Gastroesophageal sphincter (tissue), 4 donors: Measurements from ENCODE around the gene KCNQ4. TPM values are rescaled to one million over a fixed set of nuclear protein-coding genes. Genes with fewer than 3 reads are reported as not detected.

ENCODE experiments used
- ATAC-seq: fragments of 150-250 bp; one replicate; pipeline ENCODE4 v1.9.1; 2016; ENCODE audit warnings: mild to moderate bottlenecking, moderate library complexity
- H3K27ac ChIP-seq, 4 donors: fragments of 200-600 bp; sonication (generic) in 3 of 4; 1 replicate in 3 of 4; 2 replicates in 1 of 4; pipeline ENCODE4 v1.5.1; 2016 to 2019
- H3K27me3 ChIP-seq: fragments of 200-600 bp; sonication (generic); one replicate; pipeline ENCODE4 v1.5.1; 2019
- H3K36me3 ChIP-seq, 2 donors: fragments of 200-600 bp; sonication (generic); one replicate each; pipeline ENCODE4 v1.5.1; 2019; ENCODE audit warnings: control low read depth in 1 of 2
- H3K4me1 ChIP-seq, 3 donors: fragments of 200-600 bp; sonication (generic); 1 replicate in 2 of 3; 2 replicates in 1 of 3; pipeline ENCODE4 v1.5.1; 2016 to 2019; ENCODE audit warnings: control low read depth in 2 of 3
- H3K4me3 ChIP-seq, 2 donors: fragments of 200-600 bp; sonication (generic); one replicate each; pipeline ENCODE4 v1.5.1; 2019; ENCODE audit warnings: mild to moderate bottlenecking in 1 of 2, moderate library complexity in 1 of 2
- H3K9me3 ChIP-seq, 3 donors: fragments of 200-600 bp; sonication (generic); one replicate each; pipeline ENCODE4 v1.5.1; 2017 to 2019; ENCODE audit warnings: control low read depth in 2 of 3
- CTCF ChIP-seq, 4 experiments: fragments of 200-600 bp in 2 of 4; fragments of 450-650 bp in 2 of 4; sonication (generic) in 1 of 4; IDR thresholded peaks; one replicate each; pipeline ENCODE4 v1.5.1; 2017 to 2019; ENCODE audit warnings: antibody characterized with exemption in 4 of 4, mild to moderate bottlenecking in 2 of 4, moderate library complexity in 2 of 4
- EP300 ChIP-seq: sonication (generic); formaldehyde crosslinking; IDR thresholded peaks from one replicate; pipeline ENCODE4 v1.6.1; 2017; ENCODE audit warnings: antibody characterized with exemption, mild to moderate bottlenecking
- POLR2A ChIP-seq, 2 donors: fragments of 450-650 bp; IDR thresholded peaks; one replicate each; pipeline ENCODE4 v1.6.1; 2017; ENCODE audit warnings: antibody characterized with exemption in 2 of 2, mild to moderate bottlenecking in 2 of 2, moderate library complexity in 1 of 2
- POLR2AphosphoS5 ChIP-seq: sonication (generic); formaldehyde crosslinking; IDR thresholded peaks from one replicate; pipeline ENCODE4 v1.6.1; 2017; ENCODE audit warnings: antibody characterized with exemption
- WGBS, 2 donors: methylation state at CpG; one replicate each; pipeline ENCODE4 v1.1.5; 2018; ENCODE audit warnings: low coverage in 1 of 2; 5-methylcytosine and 5-hydroxymethylcytosine counted together
- total RNA-seq, 4 donors: library from RNA; depleted of rRNA; stranded (reverse); fragments of >200 nt; gene quantifications; one replicate each; pipeline ENCODE4 v1.1.0, GENCODE V29; 2016

Gene KCNQ4
- total RNA-seq, 4 donors from 2014 or later, result 6.1 to 25.5 (median 10.2) TPM

GRCh38 chr1:40776236-40777072 lies 7.1 kb upstream of the KCNQ4 start:
- Histone ChIP-seq H3K9me3 (no peaks in the 10 kb centered on the region), H3K4me3 (no peak overlapping the region), H3K27me3 (no peaks in the 10 kb centered on the region), H3K27ac (no peak overlapping the region), H3K36me3 (peaks cover 0 to 28% of the 10 kb centered on the region in 2 donors), H3K4me1 (peaks cover 0 to 21% (median 0%) of the 10 kb centered on the region in 3 donors)
- TF ChIP-seq POLR2A (IDR thresholded peaks at IDR 0.05), result no peak
- no peak for TF ChIP-seq CTCF (IDR thresholded peaks at IDR 0.05)
- no peak for TF ChIP-seq EP300
- TF ChIP-seq POLR2AphosphoS5, result no peak
- no peak for ATAC-seq
- 90 to 100% methylated on average over 1 to 4 of the region's 4 CpGs for WGBS, 2 donors

GRCh38 chr1:40777224-40777970 lies 6.2 kb upstream of the KCNQ4 start:
- TF ChIP-seq EP300 (no peak), CTCF (IDR thresholded peaks at IDR 0.05) (no peak), POLR2A (IDR thresholded peaks at IDR 0.05) (no peak), POLR2AphosphoS5 (no peak)
- WGBS, 2 donors, result 90% methylated on average over 2 of the region's 2 CpGs; no CpG with 5 or more reads in 1 of the 2 donors

GRCh38 chr1:40780678-40781607 lies 2.6 kb upstream of the KCNQ4 start:
- Histone ChIP-seq H3K36me3 (peaks cover 0 to 7% of the 10 kb centered on the region in 2 donors), H3K27ac (no peak overlapping the region), H3K9me3 (no peaks in the 10 kb centered on the region), H3K4me1 (peaks cover 0 to 39% (median 14%) of the 10 kb centered on the region in 3 donors), H3K27me3 (no peaks in the 10 kb centered on the region), H3K4me3 (no peak overlapping the region)
- no peak for ATAC-seq
- 67 to 69% methylated on average over 5 to 6 of the region's 11 CpGs for WGBS, 2 donors
- TF ChIP-seq EP300, result no peak

More at GRCh38 chr1:40777224-40777970, 6.2 kb upstream of the KCNQ4 start:
- ATAC-seq, result no peak
- Histone ChIP-seq H3K27me3 (no peaks in the 10 kb centered on the region), H3K27ac (no peak overlapping the region), H3K4me3 (no peak overlapping the region), H3K36me3 (peaks cover 0 to 19% of the 10 kb centered on the region in 2 donors), H3K4me1 (peaks cover 0 to 31% (median 3%) of the 10 kb centered on the region in 3 donors), H3K9me3 (no peaks in the 10 kb centered on the region)

GRCh38 chr1:40781608-40781971 lies 2.0 kb upstream of the KCNQ4 start:
- Histone ChIP-seq H3K4me3 (no peak overlapping the region), H3K27me3 (no peaks in the 10 kb centered on the region), H3K9me3 (no peaks in the 10 kb centered on the region), H3K27ac (peak overlapping the region in 1 of 4 donors; percentile 90), H3K36me3 (peaks cover 0 to under 1% of the 10 kb centered on the region in 2 donors), H3K4me1 (peaks cover 0 to 45% (median 19%) of the 10 kb centered on the region in 3 donors)
- no peak for ATAC-seq
- no CpG with 5 or more reads among the region's 2 CpGs for WGBS, 2 donors
- no peak for TF ChIP-seq EP300

DNA sequence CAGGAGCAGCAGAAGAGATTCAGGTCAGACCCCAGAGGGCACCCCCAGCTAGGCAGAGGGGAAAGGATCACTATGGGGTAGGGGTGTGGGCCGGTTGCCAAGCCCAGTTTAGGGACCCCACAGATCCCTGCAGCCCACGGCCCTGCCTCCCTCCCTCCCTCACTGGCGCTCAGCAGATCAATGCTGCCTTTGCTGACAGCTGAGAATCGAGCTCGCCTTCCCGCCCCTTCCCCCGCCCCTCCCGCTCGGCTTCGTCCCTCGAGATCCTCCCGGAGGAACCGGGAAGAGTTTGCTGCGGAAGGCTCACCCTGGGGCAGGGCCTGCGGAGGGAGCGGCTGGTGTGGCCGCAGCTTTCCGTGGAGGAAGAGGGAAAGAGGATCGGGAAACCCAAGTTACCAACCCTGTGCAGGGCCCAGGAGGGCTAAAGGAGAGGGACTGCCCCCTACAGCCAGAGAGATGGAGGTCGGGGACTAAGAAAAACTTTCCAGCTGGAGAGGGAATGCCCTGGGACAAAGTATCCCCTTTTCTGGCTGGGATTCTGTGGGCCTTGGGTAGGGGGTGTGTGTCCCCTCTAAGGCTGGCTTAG lies 1.1 kb upstream of the KCNQ4 start:
- 0% methylated on average over 1 to 2 of the region's 20 CpGs for WGBS, 2 donors
- H3K27ac ChIP-seq, result peak overlapping the region; percentile 48 to 94 (median 91)
- H3K36me3 ChIP-seq, result no peaks in the 10 kb centered on the region
- H3K4me3 ChIP-seq, result peak overlapping the region in 1 of 2 donors; percentile 66
- no peaks in the 10 kb centered on the region for H3K27me3 ChIP-seq
- peaks cover 0 to 54% (median 19%) of the 10 kb centered on the region in 3 donors for H3K4me1 ChIP-seq
- H3K9me3 ChIP-seq, result no peaks in the 10 kb centered on the region
- peak; percentile 6 for ATAC-seq
- TF ChIP-seq POLR2A (IDR thresholded peaks at IDR 0.05) (no peak), POLR2AphosphoS5 (no peak), EP300 (no peak), CTCF (IDR thresholded peaks at IDR 0.05) (no peak)
